T-helper 2 cell treated with Interferon-gamma antibody and Interleukin-4, amounts not matched to agents 100 ng/mL and 5 ng/mL, for 36 hours (primary cell): Measurements from ENCODE around the gene AMOTL2. TPM values are rescaled to one million over a fixed set of nuclear protein-coding genes. Genes with fewer than 3 reads are reported as not detected.

Source experiments
- intact Hi-C: fragments of 100-400 bp; cut with micrococcal nuclease; formaldehyde crosslinking; loops from one replicate; pipeline ENCODE4 v1.15.1; 2023
- total RNA-seq: library from RNA; stranded (reverse); gene quantifications from 2 replicates; pipeline ENCODE4 v1.2.3, GENCODE V29; 2022

Gene AMOTL2
- total RNA-seq, 1 donor from 2014 or later: not detected

- intact Hi-C loops: no loop called here
Measured at GRCh38 chr3:134353831-134354611, 20.2 kb downstream of the AMOTL2 start.

GRCh38 chr3:134353171-134353825 lies 20.9 kb downstream of the AMOTL2 start:
- intact Hi-C loops: no loop called here

GRCh38 chr3:134352031-134352671 lies 22.1 kb downstream of the AMOTL2 start:
- intact Hi-C loops: no loop called here

- intact Hi-C loops: no loop called here
Measured at GRCh38 chr3:134351427-134351826, 22.8 kb downstream of the AMOTL2 start.

- intact Hi-C loops: no loop called here
Measured at GRCh38 chr3:134350861-134351311, 23.4 kb downstream of the AMOTL2 start.

GRCh38 chr3:134350266-134350665 lies 24.0 kb downstream of the AMOTL2 start:
- intact Hi-C loops: no loop called here

GRCh38 chr3:134348524-134348923 lies 25.7 kb downstream of the AMOTL2 start:
- intact Hi-C loops: no loop called here

- intact Hi-C loops: no loop called here
Measured at GRCh38 chr3:134347551-134347950, 26.7 kb downstream of the AMOTL2 start.

- intact Hi-C loops: no loop called here
Measured at GRCh38 chr3:134346744-134347143, 27.5 kb downstream of the AMOTL2 start.

- intact Hi-C loops: no loop called here
Measured at GRCh38 chr3:134345202-134345601, 29.0 kb downstream of the AMOTL2 start.

GRCh38 chr3:134344560-134344959 lies 29.7 kb downstream of the AMOTL2 start:
- intact Hi-C loops: no loop called here

- intact Hi-C loops: no loop called here
Measured at GRCh38 chr3:134342259-134342658, 32.0 kb downstream of the AMOTL2 start.

- intact Hi-C loops: no loop called here
Measured at GRCh38 chr3:134341389-134341788, 32.9 kb downstream of the AMOTL2 start.

- intact Hi-C loops: no loop called here
Measured at GRCh38 chr3:134340982-134341365, 33.3 kb downstream of the AMOTL2 start.

- intact Hi-C loops: no loop called here
Measured at GRCh38 chr3:134340362-134340981, 33.8 kb downstream of the AMOTL2 start.

- intact Hi-C loops: no loop called here
Measured at GRCh38 chr3:134339913-134340312, 34.3 kb downstream of the AMOTL2 start.

GRCh38 chr3:134339331-134339730 lies 34.9 kb downstream of the AMOTL2 start:
- intact Hi-C loops: no loop called here

GRCh38 chr3:134338516-134339261 lies 35.6 kb downstream of the AMOTL2 start:
- intact Hi-C loops: no loop called here

GRCh38 chr3:134338201-134338512 lies 36.1 kb downstream of the AMOTL2 start:
- intact Hi-C loops: no loop called here

GRCh38 chr3:134337511-134338200 lies 36.6 kb downstream of the AMOTL2 start:
- intact Hi-C loops: no loop called here

- intact Hi-C loops: no loop called here
Measured at GRCh38 chr3:134337071-134337482, 37.2 kb downstream of the AMOTL2 start.
